Fibroblast of peridontal ligament (primary cell): ENCODE measurements around the gene MAD1L1.
"Not testable (repeated sequence)": the region's sequence is repeated elsewhere in the genome, so short reads cannot be mapped to it uniquely, and the experiment has no call there.

ENCODE experiments used
- DNase-seq: peaks from one replicate; pipeline ENCODE4 v3.0.0-alpha.2; 2010; ENCODE audit errors: extremely low read depth

MAD1L1 gene

GRCh38 chr7:1973321-1974251 is 259.2 kb downstream of the MAD1L1 start:
- DNase-seq = no peak

- no peak for DNase-seq
These were observed 260.0 kb downstream of the MAD1L1 start for GRCh38 chr7:1972744-1973143.

DNA sequence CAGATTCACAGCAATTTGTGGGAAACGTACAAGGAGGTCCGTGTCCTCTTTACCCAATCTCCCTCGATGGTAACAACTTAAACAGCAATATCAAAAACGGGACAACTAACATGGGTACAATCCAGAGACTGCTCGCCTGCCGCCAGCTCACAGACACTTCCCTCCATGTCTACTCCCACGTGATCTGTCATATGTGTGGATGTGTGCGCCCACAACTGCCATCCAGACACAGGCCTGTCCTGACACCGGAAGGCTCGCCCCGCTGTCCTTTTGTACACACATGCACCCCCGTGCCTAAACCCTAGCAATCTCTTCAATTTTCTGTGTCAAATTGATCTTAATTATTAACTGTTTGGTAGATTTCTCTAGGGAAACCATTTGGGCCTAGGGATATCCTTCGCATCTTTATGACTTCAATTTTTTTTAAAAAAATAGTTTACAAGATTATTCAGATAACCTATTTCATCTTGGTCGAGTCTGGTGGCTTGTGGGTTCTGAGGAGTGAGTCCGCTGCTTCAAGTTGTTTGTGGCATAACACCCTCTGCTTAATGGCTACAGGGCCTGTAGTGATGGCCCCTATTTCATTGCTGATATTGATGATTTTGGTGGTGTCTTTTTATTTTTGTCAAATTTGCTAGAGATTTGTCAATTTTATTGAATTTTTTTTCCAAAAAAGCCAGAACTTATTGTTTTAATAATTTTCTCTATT is 260.6 kb downstream of the MAD1L1 start:
- no peak for DNase-seq

DNA sequence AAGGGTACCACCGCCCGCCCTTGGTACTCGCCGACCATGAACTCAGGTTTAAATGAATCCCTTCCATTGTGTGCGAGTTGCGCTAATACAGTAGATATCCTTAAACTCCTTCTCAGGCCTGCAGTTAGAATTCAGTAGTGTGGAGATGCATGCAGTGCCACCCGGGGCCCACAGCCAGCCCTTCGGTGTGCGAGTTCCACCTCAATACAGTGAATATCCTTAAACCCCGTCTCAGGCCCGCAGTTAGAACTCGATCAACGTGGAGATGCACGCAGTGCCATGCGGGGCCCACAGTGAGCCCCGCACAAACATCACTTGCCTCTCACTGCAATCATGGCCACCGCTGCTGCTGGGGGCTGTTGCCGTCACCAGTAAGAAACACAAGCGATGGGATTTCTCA is 261.9 kb downstream of the MAD1L1 start:
- DNase-seq = no peak

DNA sequence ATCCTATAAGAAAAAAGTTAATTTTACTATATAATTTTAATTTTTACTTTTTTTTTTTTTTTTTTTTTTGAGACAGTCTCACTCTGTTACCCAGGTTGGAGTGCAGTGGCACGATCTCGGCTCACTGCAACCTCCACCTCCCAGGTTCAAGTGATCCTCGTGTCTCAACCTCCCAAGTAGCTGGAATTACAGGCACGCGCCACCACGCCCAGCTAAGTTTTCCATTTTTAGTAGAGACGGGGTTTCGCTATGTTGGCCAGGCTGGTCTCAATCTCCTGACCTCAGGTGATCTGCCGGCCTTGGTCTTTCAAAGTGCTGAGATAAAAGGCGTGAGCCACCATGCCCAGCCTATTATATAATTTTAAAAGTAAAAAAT is 262.5 kb downstream of the MAD1L1 start:
- not testable (repeated sequence) for DNase-seq

- DNase-seq = peak; percentile 18
These were observed 263.1 kb downstream of the MAD1L1 start for GRCh38 chr7:1969459-1970284.

- no peak for DNase-seq
These were observed 264.2 kb downstream of the MAD1L1 start for GRCh38 chr7:1968397-1969111.

DNA sequence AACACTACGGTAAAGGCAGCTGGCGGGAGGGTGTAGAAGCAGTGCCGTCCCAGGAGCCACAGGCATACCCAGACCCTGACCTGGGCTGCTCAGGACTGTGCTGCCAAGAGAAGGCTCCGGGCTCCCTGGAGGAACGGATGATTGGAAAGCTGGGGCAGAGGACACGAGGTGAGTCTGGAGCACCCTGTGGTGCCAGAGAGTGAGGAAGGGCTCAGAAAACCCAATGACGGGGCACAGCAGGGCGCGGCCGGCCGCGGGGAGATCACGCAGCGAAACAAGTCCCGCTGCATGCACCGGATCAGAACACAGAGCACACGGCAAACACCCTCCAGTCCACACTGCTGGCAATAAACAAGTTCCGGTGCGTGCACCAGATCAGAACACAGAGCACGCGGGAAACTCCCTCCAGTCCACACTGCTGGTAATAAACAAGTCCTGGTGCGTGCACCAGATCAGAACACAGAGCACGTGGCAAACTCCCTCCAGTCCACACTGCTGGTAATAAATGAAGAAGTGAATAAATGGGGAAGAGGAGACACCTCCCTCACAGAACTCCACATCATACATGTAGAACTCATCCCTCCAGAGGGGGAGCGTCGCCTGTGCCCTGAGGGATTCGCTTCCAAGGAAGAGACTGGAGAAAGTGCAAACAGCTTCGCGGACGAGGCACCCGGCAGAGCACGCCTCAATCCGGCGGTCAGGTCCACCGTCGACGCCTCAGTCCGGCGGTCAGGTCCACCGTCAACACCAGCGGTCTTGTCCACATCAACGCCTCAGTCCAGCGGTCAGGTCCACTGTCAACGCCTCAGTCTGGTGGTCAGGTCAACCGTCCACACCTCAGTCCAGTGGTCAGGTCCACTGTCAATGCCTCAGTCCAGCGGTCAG is 265.0 kb downstream of the MAD1L1 start:
- no peak for DNase-seq

DNA sequence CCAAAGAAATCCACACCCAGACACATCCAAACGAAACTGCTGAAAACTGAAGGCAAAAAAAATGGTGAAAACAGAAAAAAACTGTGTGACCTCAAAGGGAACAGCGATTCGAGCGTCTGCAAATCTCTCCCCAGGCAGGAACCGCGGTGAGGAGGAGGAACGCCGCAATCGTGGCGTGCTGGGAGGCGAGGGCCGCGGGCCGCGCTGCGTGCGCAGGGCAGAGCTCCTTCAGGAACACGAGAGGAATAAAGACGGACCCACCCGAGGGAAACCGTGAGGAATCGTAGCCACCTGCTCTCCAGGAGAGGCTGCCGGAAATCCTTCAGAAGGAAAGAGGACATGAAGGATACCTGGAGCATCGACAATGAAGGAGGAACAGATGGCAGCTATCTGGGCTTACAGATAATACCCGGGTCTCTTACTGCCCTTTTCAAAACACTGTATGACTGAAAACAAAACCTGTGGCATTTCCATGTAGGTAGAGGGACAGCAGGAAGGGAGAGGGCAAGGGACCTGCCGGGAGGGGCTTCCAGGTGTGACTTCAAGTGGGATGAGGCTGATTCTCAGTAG is 266.0 kb downstream of the MAD1L1 start:
- DNase-seq = no peak

- DNase-seq = no peak
These were observed 267.0 kb downstream of the MAD1L1 start for GRCh38 chr7:1965579-1966294.

GRCh38 chr7:1964913-1965578 is 267.7 kb downstream of the MAD1L1 start:
- no peak for DNase-seq

GRCh38 chr7:1964211-1964912 is 268.4 kb downstream of the MAD1L1 start:
- DNase-seq = no peak

DNA sequence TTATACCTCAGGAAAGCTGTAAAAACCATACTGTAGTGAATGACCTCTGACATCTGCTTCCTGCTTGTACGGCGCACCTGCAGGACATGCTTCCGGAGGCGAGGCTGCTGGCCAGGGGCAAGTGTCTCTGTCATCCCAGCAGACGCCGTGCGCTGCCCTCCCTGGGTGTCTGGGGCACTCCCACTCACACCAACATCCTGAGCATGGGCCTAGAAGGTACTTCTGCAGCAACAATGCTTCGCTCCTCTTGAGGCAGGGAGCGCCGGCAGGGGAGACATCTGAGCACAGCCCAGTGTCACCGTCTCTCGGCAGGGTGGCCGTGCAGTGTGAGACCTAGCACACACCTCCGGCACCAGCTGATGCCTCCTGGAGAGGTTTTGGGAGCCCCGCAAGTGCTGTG is 269.2 kb downstream of the MAD1L1 start:
- DNase-seq = no peak

DNA sequence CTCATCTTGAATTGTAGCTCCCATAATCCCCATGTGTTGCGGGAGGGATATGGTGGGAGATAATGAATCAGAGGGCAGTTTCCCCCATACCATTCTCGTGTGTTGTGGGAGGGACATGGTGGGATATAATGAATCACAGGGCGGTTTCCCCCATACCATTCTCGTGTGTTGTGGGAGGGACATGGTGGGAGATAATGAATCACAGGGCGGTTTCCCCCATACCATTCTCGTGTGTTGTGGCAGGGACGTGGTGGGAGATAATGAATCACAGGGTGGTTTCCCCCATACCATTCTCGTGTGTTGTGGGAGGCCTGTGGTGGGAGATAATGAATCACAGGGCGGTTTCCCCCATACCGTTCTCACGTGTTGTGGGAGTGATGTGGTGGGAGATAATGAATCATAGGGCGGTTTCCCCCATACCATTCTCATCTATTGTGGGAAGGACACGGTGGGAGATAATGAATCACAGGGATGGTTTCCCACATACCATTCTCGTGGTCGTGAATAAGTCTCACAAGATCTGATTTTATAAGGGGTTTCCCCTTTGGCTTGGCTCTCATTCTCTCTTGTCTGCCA is 271.0 kb downstream of the MAD1L1 start:
- peak; percentile 95 for DNase-seq

- DNase-seq = no peak
These were observed 273.4 kb downstream of the MAD1L1 start for GRCh38 chr7:1959305-1959704.

DNA sequence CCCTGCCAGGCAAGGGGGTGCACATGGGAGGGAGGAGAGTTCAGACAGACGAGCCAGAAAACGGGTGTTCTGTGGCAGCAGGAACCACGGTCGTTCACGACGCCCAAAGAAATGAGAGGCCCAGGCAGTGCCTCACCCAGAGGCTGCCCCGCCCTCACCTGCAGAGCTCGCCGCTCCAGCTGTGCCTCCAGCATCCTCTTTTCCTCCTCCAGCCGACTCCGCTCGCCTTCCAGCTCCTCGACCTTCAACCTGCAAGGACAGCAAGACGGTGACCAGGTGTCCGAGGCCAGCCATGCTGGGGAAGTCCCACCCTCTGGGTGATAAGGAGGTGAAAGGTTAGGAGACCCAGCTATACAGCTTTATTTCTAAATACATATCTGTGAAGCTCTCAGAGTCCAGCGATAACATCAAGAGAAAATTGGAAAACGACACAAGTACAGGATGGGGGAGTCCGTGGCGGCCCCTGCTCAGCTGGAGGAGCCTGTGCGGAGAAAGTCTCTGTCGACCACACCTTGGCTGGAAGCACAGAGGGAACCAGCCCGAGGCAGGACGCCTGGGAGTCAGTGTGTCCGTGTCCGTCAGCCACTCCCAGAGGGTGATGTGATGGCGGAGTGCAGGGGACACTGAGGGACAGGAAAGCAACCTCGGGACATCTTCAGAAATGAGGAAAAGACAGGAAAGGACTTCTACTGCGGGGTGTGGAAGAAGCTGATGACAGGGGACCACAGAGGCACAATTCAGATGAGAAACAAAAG is 275.1 kb downstream of the MAD1L1 start:
- DNase-seq = no peak
